ENCODE measurements around the gene RBBP5.

DNA sequence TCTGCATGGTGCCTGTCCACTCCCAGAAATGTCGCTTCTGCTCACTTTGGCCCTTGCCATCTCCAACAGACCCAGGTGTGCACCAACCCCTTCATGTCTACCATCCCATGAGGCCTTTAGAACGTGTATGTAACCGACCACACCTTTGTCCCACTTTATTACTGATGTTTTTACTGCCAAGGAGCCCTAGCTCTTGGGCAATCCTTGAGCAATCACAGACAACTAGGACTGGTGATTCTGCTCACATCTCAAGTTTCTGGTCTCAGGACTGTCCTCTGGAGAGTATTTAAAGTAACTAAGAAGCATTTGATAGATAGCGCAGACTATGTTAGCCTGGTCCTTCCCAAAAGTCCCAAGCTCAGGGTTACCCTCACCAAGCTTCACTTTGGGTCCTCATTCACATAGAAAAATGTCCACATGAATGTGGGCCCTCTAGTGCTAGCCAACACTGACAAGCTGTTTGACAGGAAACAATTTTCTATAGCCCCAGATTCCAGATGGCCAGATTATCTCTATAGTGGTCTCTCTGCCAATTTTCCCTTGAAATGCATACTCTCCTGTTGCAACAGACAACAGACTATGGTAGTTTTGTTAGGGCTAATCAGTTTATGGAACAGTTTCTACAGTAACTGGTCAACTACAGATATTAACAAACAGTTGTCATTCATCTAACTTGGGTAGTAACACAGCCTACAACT, 30.6 kb downstream of the RBBP5 start:
- TF ChIP-seq GATA2 (IDR thresholded peaks at IDR 0.05; ENCODE audit: low read depth, low read length) (peak; percentile 49; the same call in 1 of the 2 replicates), GATA3 (IDR thresholded peaks at IDR 0.05; ENCODE audit: low read depth, low read length) (no peak)

Data from SH-SY5Y (cell line).